KBM-7 (cell line): ENCODE results near the gene TAOK1.
"Not testable (repeated sequence)": the region's sequence is repeated elsewhere in the genome, so short reads cannot be mapped to it uniquely, and the experiment has no call there.

Experiments
- DNase-seq: peaks from one replicate; pipeline ENCODE4 v3.0.0-alpha.2; 2015
- in situ Hi-C: fragments of 300-500 bp; cut with MboI; formaldehyde crosslinking; loops from 2 replicates; pipeline ENCODE4 v1.14.3; 2020; ENCODE audit warnings: low sequenced_read_pairs, low pct_unique_long_range_greater_than_20kb, mixed read lengths

TAOK1 gene

DNA sequence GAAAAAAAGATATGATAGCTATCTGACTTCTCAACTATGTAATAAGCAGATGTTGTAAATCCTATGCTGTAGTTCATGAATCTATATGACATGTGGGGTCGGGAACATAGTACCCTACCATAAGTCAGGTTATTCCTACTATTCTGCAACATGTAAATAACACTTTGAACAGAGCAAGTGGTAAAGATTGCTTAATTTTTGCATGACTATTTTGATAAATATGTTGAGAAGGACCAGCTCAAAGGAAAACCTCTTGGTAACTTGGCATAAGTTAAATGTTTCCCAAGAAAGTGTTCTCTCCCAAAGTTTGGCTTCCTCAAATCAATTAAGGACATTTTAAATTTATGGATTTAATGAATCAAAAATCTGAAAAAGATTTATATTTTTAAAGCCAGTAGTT, 114.5 kb downstream of the TAOK1 start:
- in situ Hi-C loops, result no loop called here
- no peak for DNase-seq

- in situ Hi-C loops, result no loop called here
Observed at GRCh38 chr17:29505836-29506235, 115.7 kb downstream of the TAOK1 start.

DNA sequence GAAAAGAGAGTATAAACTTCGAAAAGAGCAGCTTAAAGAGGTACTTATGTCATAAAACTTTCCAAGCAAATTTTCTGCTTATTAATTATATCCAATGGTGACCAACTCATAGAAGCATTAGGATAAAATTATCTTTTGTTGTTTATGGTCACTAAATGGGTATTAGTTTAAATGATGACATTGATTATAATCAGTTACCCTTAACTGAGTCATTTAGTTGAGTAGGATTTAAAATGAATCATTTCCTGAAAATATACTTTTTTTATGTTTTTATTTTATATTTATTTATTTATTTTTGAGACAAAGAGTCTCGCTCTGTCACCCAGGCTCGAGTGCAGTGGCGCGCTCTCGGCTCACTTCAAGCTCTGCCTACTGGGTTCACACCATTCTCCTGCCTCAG, 120.8 kb downstream of the TAOK1 start:
- in situ Hi-C loops, result no loop called here
- no peak for DNase-seq

More at GRCh38 chr17:29505836-29506235, 115.7 kb downstream of the TAOK1 start:
- peak; percentile 55 for DNase-seq

DNA sequence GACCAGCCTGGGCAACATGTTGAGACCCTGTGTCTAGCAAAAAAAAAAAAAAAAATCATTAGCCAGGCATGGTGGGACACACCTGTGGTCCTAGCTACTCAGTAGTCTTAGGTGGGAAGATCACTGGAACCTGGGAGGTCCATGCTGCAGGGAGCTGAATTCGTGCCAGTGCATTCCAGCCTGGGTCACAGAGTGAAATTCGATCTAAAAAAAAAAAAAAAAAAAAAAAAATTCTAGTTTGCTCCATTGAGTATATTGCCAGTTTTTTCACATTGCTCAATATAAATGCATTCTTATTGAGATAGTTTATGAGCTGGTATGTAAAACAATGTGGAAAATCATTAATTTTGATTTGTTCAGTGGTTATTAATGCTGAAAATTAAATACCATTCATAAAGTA, 124.6 kb downstream of the TAOK1 start:
- DNase-seq, result no peak
- in situ Hi-C loops, result no loop called here

GRCh38 chr17:29518359-29518758, 128.2 kb downstream of the TAOK1 start:
- in situ Hi-C loops, result no loop called here

GRCh38 chr17:29524692-29525091, 134.5 kb downstream of the TAOK1 start:
- DNase-seq, result no peak
- in situ Hi-C loops, result loop anchor here (25.0 kb wide), 1 partner anchor 162 kb away; no protein-coding TSS in a partner anchor

More at GRCh38 chr17:29518359-29518758, 128.2 kb downstream of the TAOK1 start:
- DNase-seq, result no peak

DNA sequence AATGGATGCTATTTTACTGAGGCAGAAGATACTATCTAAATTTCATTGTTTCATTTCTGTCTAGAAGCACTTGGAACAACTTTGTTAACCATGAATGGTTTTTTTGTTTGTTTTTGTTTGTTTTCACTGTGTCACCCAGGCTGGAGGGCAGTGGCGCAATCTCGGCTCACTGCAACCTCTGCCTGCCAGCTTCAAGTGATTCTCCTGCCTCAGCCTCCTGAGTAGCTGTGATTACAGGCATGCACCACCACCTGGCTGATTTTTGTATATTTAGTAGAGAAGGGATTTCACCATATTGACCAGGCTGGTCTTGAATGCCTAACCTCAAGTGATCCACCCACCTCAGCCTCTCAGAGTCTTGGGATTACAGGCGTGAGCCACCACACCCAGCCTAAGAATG, 136.2 kb downstream of the TAOK1 start:
- in situ Hi-C loops, result loop anchor here (25.0 kb wide), 1 partner anchor 164 kb away; no protein-coding TSS in a partner anchor
- DNase-seq, result no peak

GRCh38 chr17:29533976-29534375, 143.8 kb downstream of the TAOK1 start:
- DNase-seq, result no peak
- in situ Hi-C loops, result loop anchor here (25.0 kb wide), 1 partner anchor 172 kb away; no protein-coding TSS in a partner anchor

DNA sequence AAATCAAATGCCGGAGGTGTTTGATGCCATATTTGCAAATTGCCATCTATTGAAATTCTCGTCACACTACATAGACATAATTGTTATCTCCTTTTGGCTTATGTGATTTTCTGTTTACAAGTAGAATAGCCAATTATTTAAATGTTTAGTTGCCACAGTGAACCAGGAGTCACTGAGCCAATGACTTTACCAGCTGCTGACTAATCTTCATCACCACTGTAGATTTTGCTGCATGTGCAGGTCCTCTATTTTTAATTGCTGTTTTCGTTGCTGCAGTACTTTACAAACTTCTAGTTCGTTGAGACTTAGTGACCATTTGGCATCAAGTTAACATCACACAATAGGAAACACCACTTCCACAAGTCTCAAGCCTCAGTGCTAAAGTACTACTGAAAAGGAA, 153.9 kb downstream of the TAOK1 start:
- no peak for DNase-seq
- in situ Hi-C loops, result loop anchor here (25.0 kb wide), 1 partner anchor 182 kb away; no protein-coding TSS in a partner anchor

DNA sequence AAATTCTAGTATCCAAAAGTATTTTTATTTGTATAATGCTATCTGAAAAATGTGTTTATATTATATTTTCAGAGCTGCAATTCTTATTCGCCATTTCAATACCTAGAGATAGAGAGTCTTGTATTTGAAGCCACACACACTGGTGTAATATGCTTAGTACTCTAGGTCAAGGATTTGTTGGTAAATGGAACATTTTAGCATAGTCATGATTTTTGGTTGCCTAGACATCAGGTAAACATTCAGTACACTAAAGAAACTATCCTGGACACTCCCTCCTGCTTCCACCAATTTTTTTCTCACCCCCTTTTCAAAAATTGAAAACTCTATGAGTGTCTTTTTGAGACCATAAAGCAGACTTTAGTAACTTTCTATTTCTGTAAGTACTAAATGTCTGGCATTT, 155.9 kb downstream of the TAOK1 start:
- in situ Hi-C loops, result loop anchor here (25.0 kb wide), 1 partner anchor 184 kb away; no protein-coding TSS in a partner anchor
- no peak for DNase-seq

DNA sequence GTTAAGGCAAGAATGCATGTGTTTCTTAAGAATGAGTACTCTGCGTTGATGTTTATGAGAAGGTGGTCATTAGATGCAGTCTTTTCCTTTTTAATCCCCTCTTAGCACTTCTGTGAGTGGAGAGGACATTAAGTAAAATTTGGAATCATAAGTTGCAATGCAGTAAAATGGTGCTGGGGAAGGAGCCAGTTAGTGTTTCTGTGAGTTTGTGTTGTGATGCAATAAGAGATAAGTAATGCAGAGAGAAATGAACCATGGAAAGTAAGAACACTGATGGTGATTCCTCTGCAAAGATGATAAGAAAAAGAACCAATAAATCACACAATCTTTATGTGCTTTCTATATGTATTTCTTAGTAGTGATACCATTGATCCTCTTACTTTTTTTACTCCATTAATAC, 156.7 kb downstream of the TAOK1 start:
- no peak for DNase-seq
- in situ Hi-C loops, result loop anchor here (25.0 kb wide), 1 partner anchor 185 kb away; no protein-coding TSS in a partner anchor

DNA sequence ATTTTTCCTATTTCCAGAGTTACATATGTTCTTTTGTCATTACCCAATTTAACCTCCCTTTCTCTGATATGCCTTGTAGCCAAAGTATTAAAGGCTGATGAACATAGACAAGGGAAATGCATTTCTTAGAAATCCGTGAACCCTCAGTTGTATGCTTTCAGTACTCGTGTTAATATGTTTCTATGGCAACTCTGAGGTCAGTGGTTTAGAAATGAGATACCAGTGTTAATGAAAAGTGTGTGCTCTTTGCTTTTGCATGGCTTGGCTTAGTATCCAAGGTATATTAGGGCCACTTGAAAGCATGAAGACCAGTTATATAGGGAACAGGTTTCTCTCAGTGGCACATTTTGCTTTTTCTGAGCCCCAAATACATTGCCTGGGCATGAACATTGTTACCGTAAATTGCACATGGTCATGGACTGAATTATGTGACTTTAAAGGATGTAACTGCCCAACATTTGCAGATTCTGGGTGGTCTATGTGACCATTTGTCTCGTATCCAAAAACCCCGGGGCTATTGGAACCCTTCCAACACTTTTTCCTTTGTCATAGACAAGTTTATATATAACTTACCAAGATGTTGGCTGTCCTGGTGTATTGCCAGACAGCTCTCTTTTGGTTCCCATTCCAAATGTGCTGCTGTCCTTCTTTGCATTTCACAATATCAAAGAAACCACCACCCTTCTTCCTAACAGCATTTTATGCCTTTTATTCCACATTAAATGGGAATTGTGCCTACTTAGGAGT, 159.2 kb downstream of the TAOK1 start:
- in situ Hi-C loops, result loop anchor here (25.0 kb wide), 1 partner anchor 187 kb away; no protein-coding TSS in a partner anchor
- no peak for DNase-seq

GRCh38 chr17:29555840-29556239, 165.7 kb downstream of the TAOK1 start:
- DNase-seq, result no peak
- in situ Hi-C loops, result loop anchor here (25.0 kb wide), 1 partner anchor 419 kb away; no protein-coding TSS in a partner anchor

GRCh38 chr17:29557085-29557738, 167.0 kb downstream of the TAOK1 start:
- in situ Hi-C loops, result loop anchor here (25.0 kb wide), 1 partner anchor 420 kb away; no protein-coding TSS in a partner anchor
- DNase-seq, result peak; percentile 33

- no peak for DNase-seq
- in situ Hi-C loops, result loop anchor here (25.0 kb wide), 1 partner anchor 420 kb away; no protein-coding TSS in a partner anchor
Observed at GRCh38 chr17:29557739-29558116, 167.6 kb downstream of the TAOK1 start.

DNA sequence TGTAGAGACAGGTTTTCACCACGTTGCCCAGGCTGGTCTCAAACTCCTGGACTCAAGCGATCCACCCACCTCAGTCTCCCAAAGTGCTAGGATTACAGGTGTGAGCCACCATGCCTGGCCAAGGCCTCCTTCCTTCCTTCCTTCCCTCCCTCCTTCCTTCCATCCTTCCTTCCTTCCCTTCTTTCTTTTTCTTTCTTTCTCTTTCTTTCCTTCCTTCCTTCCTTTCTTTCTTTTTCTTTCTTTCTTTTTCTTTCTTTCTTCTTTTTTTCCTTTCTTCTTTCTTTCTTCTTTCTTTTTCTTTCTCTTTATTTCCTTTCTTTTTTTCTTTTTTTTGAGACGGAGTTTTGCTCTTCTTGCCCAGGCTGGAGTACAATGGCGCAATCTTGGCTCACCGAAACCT, 168.0 kb downstream of the TAOK1 start:
- not testable (repeated sequence) for DNase-seq
- in situ Hi-C loops, result loop anchor here (25.0 kb wide), 1 partner anchor 421 kb away; no protein-coding TSS in a partner anchor

GRCh38 chr17:29559640-29560039, 169.5 kb downstream of the TAOK1 start:
- DNase-seq, result no peak
- in situ Hi-C loops, result loop anchor here (25.0 kb wide), 1 partner anchor 422 kb away; no protein-coding TSS in a partner anchor

GRCh38 chr17:29560316-29560715, 170.2 kb downstream of the TAOK1 start:
- in situ Hi-C loops, result loop anchor here (25.0 kb wide), 1 partner anchor 423 kb away; no protein-coding TSS in a partner anchor
- DNase-seq, result peak; percentile 64

DNA sequence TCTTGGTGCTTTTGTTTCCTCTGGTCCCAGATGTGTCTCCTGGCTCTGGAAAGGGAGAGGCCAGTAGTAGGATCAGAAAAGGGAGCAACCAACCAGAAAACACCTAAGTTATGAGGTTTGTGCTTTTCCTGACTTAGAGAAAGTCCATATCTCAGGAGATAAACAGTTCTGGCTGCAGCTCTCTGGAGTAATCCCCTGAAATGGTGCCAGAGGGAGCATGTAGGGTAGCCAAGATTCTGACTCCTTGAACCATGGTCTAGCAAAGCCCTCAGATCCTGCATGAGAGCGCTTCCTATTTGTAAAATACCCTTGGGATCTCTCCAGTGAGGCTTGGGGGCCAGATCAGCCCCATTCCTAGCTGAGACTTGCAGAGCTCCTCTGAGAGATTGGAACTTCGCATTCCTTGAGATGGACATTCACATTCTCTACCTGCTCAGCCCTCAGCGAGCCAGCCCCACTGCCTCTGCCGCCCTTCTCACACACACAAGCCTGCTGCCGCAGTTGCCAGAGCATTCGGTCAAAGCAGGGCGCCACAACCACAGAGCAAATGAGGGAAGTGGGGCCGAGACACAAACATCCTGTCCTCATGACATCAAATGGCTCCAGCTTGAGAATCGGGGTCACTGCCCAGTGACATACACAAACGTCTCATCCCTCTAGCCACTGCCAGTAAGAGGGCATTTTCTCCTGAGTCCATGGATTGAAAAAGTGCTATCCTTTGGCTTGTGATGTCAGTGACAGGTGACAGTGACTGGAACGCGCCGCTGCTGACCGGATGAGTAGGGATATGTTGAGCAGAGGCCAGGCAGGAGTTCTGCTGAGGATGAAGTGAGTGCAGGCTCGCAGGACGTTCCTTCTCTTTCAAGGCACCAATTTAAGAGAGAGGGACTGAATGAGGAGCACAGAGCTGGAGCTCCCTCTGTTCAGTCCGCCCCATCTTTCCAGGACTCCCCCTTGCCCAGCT, 171.7 kb downstream of the TAOK1 start:
- in situ Hi-C loops, result loop anchor here (25.0 kb wide), 1 partner anchor 425 kb away; no protein-coding TSS in a partner anchor
- DNase-seq, result peak; percentile 32
